Thoracic aorta (tissue), 2 donors: ENCODE data around the gene TNFRSF6B. TPM values are rescaled to one million over a fixed set of nuclear protein-coding genes. Genes with fewer than 3 reads are reported as not detected.
A peak's percentile ranks its signal among the peaks of the same experiment; 100 is the strongest.

ENCODE experiments used
- ATAC-seq: fragments of 150-250 bp; one replicate; pipeline ENCODE4 v1.8.0; 2017; ENCODE audit warnings: low read depth; ENCODE audit not compliant: insufficient number of reproducible peaks, low FRiP score
- DNase-seq: peaks from one replicate; pipeline ENCODE4 v3.0.0-alpha.2; 2020; ENCODE audit warnings: low spot score
- H3K27ac ChIP-seq, 2 donors: fragments of 200-600 bp; sonication (generic); 1 replicate in 1 of 2; 2 replicates in 1 of 2; pipeline ENCODE4 v1.5.1; 2016; ENCODE audit warnings: mild to moderate bottlenecking in 2 of 2, moderate library complexity in 2 of 2
- H3K27me3 ChIP-seq: fragments of 200-600 bp; sonication (generic); replicated peaks from 2 replicates; pipeline ENCODE4 v1.6.0; 2016; ENCODE audit warnings: mild to moderate bottlenecking; ENCODE audit not compliant: insufficient read depth
- H3K36me3 ChIP-seq: fragments of 200-600 bp; sonication (generic); one replicate; pipeline ENCODE4 v1.5.1; 2016
- H3K4me1 ChIP-seq, 2 donors: fragments of 200-600 bp; sonication (generic); 1 replicate in 1 of 2; 2 replicates in 1 of 2; pipeline versions ENCODE4 v1.5.1 to v1.6.0; 2016; ENCODE audit warnings: low read depth in 2 of 2, mild to moderate bottlenecking in 1 of 2; ENCODE audit not compliant: control insufficient read depth in 1 of 2
- H3K4me3 ChIP-seq: fragments of 200-600 bp; sonication (generic); 2 replicates; pipeline ENCODE4 v1.5.1; 2016; ENCODE audit warnings: mild to moderate bottlenecking
- H3K9me3 ChIP-seq: fragments of 200-600 bp; sonication (generic); 2 replicates; pipeline ENCODE4 v1.5.1; 2016
- total RNA-seq, 2 donors: library from RNA; depleted of rRNA; stranded (reverse); fragments of >200 nt; gene quantifications; one replicate each; pipeline versions ENCODE4 v1.1.0 to v1.2.3, GENCODE V29; 2016
- TF ChIP-seq, protein P1 (sequence below): fragments of 200-600 bp; sonication (generic); IDR thresholded peaks from one replicate; pipeline ENCODE4 v1.5.1; 2019; ENCODE audit warnings: antibody characterized with exemption

The TNFRSF6B gene
- total RNA-seq, 2 donors from 2014 or later: 32.9 to 98.9 TPM

DNA sequence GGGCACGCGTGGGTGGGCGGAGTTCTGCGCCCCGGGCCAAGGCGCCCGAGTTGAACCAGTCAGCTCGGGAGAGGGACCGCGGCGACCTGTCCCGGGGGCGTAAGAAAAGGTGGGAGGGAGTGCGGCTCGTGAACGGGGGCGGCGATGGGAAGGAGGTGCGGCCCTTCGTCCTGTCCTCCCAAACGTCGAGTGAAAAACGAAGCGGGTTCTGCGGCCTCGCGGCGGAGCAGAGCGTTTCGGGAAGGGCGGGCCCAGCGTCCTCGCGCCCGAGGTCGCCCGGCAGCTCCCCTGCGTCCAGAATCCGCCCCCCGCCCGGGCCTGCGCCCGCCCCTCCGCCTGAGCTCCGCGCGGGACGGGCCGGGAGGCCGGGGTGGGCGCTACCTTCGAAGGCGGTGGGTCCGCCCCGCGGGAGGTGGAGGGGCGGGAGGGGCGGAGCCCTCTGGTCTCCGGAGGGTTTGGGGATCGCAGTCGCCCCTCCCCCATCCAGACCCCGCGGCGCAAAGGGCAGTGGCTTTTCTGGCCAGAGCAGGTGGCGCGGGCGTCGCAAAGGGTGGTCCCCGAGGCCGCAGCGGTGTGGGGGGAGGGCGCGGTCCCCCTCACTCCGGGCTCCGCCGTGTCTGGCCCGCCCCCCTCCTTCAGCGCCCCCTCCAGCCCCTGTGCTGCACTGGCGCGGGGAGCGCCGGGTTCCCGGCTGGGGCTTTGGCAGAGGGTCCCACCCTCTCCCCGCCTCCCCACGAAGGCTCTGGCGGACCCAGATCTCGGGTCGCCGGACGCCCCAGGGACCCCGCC is 44.1 kb upstream of the TNFRSF6B start:
- H3K36me3 ChIP-seq: no peaks in the 10 kb centered on the region
- no peak overlapping the region for H3K27ac ChIP-seq
- H3K4me3 ChIP-seq: peak overlapping the region; percentile 76
- no peaks in the 10 kb centered on the region for H3K9me3 ChIP-seq
- no peaks in the 10 kb centered on the region for H3K27me3 ChIP-seq
- DNase-seq (no peak), ATAC-seq (no peak)
- peaks cover 12 to 35% of the 10 kb centered on the region in 2 donors for H3K4me1 ChIP-seq
- TF ChIP-seq, protein P1, sequence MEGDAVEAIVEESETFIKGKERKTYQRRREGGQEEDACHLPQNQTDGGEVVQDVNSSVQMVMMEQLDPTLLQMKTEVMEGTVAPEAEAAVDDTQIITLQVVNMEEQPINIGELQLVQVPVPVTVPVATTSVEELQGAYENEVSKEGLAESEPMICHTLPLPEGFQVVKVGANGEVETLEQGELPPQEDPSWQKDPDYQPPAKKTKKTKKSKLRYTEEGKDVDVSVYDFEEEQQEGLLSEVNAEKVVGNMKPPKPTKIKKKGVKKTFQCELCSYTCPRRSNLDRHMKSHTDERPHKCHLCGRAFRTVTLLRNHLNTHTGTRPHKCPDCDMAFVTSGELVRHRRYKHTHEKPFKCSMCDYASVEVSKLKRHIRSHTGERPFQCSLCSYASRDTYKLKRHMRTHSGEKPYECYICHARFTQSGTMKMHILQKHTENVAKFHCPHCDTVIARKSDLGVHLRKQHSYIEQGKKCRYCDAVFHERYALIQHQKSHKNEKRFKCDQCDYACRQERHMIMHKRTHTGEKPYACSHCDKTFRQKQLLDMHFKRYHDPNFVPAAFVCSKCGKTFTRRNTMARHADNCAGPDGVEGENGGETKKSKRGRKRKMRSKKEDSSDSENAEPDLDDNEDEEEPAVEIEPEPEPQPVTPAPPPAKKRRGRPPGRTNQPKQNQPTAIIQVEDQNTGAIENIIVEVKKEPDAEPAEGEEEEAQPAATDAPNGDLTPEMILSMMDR: no peak

DNA sequence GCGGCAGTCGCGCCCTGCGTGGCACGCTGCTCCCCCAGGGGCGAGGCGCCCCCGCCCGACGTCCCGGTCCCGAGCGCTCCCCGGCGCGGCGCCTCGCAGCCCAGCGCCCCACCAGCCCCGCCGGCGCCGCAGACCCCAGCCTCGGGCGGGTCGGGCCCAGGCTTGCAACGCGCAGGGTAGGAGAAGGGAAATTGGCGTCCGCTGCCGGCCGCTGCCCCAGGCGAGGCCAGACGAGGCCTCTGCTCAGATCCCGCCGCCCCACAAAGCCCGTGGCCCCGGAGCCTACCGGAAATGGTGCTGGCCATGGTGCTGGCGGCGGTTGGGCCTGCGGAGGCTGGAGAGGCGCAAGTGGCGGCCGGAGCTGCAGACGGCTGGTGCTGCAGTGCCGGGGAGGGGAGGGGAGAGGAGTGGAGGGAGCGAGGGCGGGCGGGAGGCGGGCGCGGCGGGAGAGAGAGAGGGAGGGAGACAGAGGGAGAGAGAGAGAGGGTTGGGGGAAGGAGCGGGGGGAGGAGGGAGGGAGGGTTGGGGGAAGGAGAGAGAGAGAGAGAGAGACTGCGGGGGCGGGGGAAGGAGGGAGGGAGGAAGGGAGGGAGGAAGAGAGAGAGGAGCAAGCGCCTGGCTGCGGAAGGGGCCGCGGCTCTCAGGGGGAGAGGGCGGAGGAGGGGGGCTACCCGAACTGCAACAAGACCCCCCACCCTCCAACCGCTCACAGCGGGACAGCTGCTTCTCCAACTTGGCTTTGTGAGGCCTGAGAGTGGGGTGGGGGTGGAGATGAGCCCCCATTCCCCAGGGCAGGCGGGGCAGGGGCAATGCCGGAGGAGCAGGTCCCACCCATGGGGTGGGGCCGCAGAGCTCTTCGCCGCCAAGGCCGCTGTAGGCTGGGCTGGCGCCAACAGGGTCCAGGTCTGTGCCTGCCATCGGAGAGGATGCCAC is 43.1 kb upstream of the TNFRSF6B start, which contains the start of gene STMN3:
TSS of gene STMN3 (minus strand) at position 384 of the 933 bp plus-strand sequence. CDS start at position 305, 79 bp downstream.
- TF ChIP-seq, protein P1: no peak
- Histone ChIP-seq H3K27me3 (no peaks in the 10 kb centered on the region), H3K4me1 (peaks cover 15 to 41% of the 10 kb centered on the region in 2 donors), H3K9me3 (no peaks in the 10 kb centered on the region), H3K27ac (no peak within 1 kb of the TSS), H3K36me3 (no peaks in the 10 kb centered on the region), H3K4me3 (peak within 1 kb of the TSS; percentile 76)
- ATAC-seq: peak; percentile 52
- DNase-seq: peak; percentile 51

DNA sequence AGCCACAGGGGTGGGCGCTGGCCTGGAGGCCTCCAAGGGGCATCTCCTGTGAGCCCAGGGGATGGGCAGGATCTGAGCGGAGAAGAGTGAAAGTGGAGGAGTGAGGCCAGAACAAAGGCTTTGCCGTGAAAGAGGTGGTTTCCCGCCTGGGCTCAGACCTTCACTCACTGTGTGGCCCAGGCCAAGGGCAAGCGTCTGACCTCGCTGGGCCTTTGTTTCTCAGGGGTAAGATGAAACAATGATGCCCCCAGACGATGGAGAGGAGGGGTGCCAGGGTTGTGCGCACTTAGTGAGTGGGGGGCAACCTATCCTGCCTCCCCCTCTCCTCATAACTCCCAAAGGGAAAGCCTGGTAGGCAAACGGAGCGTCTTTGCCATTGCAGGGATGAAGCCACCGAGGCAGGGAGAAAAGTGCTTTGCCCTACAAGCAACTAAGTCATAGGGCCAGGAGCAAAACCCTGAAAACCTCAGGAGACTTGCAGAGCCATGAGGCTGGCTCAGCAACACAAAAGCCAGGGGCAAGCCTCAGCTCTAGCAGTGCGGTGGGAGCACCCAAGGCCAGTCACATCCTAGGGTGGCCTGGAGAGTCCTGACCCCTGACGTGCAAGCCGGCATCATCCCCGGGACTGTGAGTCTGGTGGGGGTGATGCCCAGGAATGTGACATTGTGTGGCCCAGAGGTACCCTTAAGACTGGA is 42.3 kb upstream of the TNFRSF6B start:
- no peak for ATAC-seq
- no peak overlapping the region for H3K27ac ChIP-seq

DNA sequence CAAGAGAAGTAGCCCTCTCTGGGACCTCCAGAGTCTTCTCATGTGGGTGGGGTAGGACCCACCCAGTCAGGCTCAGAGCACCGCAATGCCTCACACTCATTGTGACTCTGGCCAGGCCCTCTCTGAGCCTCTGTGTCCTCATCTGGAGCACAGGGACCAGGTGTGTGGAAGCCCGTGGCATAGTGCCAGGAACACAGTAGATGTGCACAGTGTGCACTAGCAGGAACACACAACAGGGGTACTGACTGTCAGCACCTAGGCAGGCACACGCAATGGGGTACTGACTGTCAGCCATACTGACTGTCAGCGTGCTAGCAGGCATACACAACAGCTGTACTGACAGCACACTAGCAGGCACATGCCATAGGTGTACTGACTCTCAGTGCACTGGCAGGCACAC is 41.2 kb upstream of the TNFRSF6B start:
- no peak for DNase-seq
- ATAC-seq: no peak
- Histone ChIP-seq H3K36me3 (no peaks in the 10 kb centered on the region), H3K4me3 (no peak overlapping the region), H3K4me1 (peaks cover 22 to 50% of the 10 kb centered on the region in 2 donors), H3K27me3 (no peaks in the 10 kb centered on the region), H3K27ac (no peak overlapping the region), H3K9me3 (no peaks in the 10 kb centered on the region)
- TF ChIP-seq, protein P1: no peak

More for the DNA sequence above, 42.3 kb upstream of the TNFRSF6B start:
- Histone ChIP-seq H3K4me3 (peak overlapping the region; percentile 76), H3K36me3 (no peaks in the 10 kb centered on the region), H3K9me3 (no peaks in the 10 kb centered on the region), H3K4me1 (peaks cover 17 to 43% of the 10 kb centered on the region in 2 donors), H3K27me3 (no peaks in the 10 kb centered on the region)
- TF ChIP-seq, protein P1: no peak
- no peak for DNase-seq
